ENCODE measurements around the gene PKNOX2.

Gene PKNOX2

GRCh38 chr11:125282596-125282914, 118.0 kb downstream of the PKNOX2 start:
- no peak overlapping the region for H3K9ac ChIP-seq (ENCODE audit: low read depth, low read length)
- H3K27me3 ChIP-seq (ENCODE audit: insufficient read depth, low read length): no peaks in the 10 kb centered on the region
- no peak overlapping the region for H3K4me3 ChIP-seq (ENCODE audit: low read length)
- no peaks in the 10 kb centered on the region for H3K36me3 ChIP-seq (ENCODE audit: insufficient read depth, low read depth, low read length)
- no peak overlapping the region for H3K27ac ChIP-seq (ENCODE audit: low read length)
- peaks cover 5% of the 10 kb centered on the region; the same call in 1 of the 2 replicates for H3K4me1 ChIP-seq (ENCODE audit: insufficient read depth, low read length)
- H3K9me3 ChIP-seq (ENCODE audit: insufficient read depth, low read depth, low read length): no peaks in the 10 kb centered on the region

- Histone ChIP-seq H3K9me3 (ENCODE audit: insufficient read depth, low read depth, low read length) (no peaks in the 10 kb centered on the region), H3K36me3 (ENCODE audit: insufficient read depth, low read depth, low read length) (no peaks in the 10 kb centered on the region), H3K27me3 (ENCODE audit: insufficient read depth, low read length) (no peaks in the 10 kb centered on the region), H3K27ac (ENCODE audit: low read length) (no peak overlapping the region), H3K4me3 (ENCODE audit: low read length) (no peak overlapping the region), H3K4me1 (ENCODE audit: insufficient read depth, low read length) (peaks cover 5% of the 10 kb centered on the region; the same call in 1 of the 2 replicates), H3K9ac (ENCODE audit: low read depth, low read length) (no peak overlapping the region)
These were observed 119.8 kb downstream of the PKNOX2 start for GRCh38 chr11:125284245-125284850.

- Histone ChIP-seq H3K9ac (ENCODE audit: low read depth, low read length) (no peak overlapping the region), H3K27ac (ENCODE audit: low read length) (no peak overlapping the region), H3K9me3 (ENCODE audit: insufficient read depth, low read depth, low read length) (no peaks in the 10 kb centered on the region), H3K36me3 (ENCODE audit: insufficient read depth, low read depth, low read length) (no peaks in the 10 kb centered on the region), H3K27me3 (ENCODE audit: insufficient read depth, low read length) (no peaks in the 10 kb centered on the region), H3K4me3 (ENCODE audit: low read length) (no peak overlapping the region), H3K4me1 (ENCODE audit: insufficient read depth, low read length) (peaks cover 5% of the 10 kb centered on the region; the same call in 1 of the 2 replicates)
These were observed 121.3 kb downstream of the PKNOX2 start for GRCh38 chr11:125285844-125286243.

GRCh38 chr11:125286486-125286885, 121.9 kb downstream of the PKNOX2 start:
- H3K9ac ChIP-seq (ENCODE audit: low read depth, low read length): no peak overlapping the region
- no peak overlapping the region for H3K4me3 ChIP-seq (ENCODE audit: low read length)
- H3K27ac ChIP-seq (ENCODE audit: low read length): no peak overlapping the region
- no peaks in the 10 kb centered on the region for H3K27me3 ChIP-seq (ENCODE audit: insufficient read depth, low read length)
- peaks cover 5% of the 10 kb centered on the region; the same call in 1 of the 2 replicates for H3K4me1 ChIP-seq (ENCODE audit: insufficient read depth, low read length)
- H3K9me3 ChIP-seq (ENCODE audit: insufficient read depth, low read depth, low read length): no peaks in the 10 kb centered on the region
- H3K36me3 ChIP-seq (ENCODE audit: insufficient read depth, low read depth, low read length): no peaks in the 10 kb centered on the region

GRCh38 chr11:125287491-125288210, 123.1 kb downstream of the PKNOX2 start:
- Histone ChIP-seq H3K9ac (ENCODE audit: low read depth, low read length) (no peak overlapping the region), H3K9me3 (ENCODE audit: insufficient read depth, low read depth, low read length) (no peaks in the 10 kb centered on the region), H3K27ac (ENCODE audit: low read length) (no peak overlapping the region), H3K27me3 (ENCODE audit: insufficient read depth, low read length) (no peaks in the 10 kb centered on the region), H3K36me3 (ENCODE audit: insufficient read depth, low read depth, low read length) (no peaks in the 10 kb centered on the region), H3K4me3 (ENCODE audit: low read length) (no peak overlapping the region), H3K4me1 (ENCODE audit: insufficient read depth, low read length) (peaks cover 5% of the 10 kb centered on the region; the same call in 1 of the 2 replicates)

GRCh38 chr11:125289419-125290098, 125.0 kb downstream of the PKNOX2 start:
- no peaks in the 10 kb centered on the region; the same call in 1 of the 2 replicates for H3K27me3 ChIP-seq (ENCODE audit: insufficient read depth, low read length)
- no peak overlapping the region for H3K9ac ChIP-seq (ENCODE audit: low read depth, low read length)
- no peak overlapping the region for H3K27ac ChIP-seq (ENCODE audit: low read length)
- no peaks in the 10 kb centered on the region for H3K9me3 ChIP-seq (ENCODE audit: insufficient read depth, low read depth, low read length)
- H3K4me3 ChIP-seq (ENCODE audit: low read length): no peak overlapping the region
- H3K36me3 ChIP-seq (ENCODE audit: insufficient read depth, low read depth, low read length): no peaks in the 10 kb centered on the region
- peaks cover 5% of the 10 kb centered on the region; the same call in 1 of the 2 replicates for H3K4me1 ChIP-seq (ENCODE audit: insufficient read depth, low read length)

GRCh38 chr11:125290263-125290662, 125.7 kb downstream of the PKNOX2 start:
- H3K27ac ChIP-seq (ENCODE audit: low read length): no peak overlapping the region
- no peaks in the 10 kb centered on the region for H3K36me3 ChIP-seq (ENCODE audit: insufficient read depth, low read depth, low read length)
- H3K4me3 ChIP-seq (ENCODE audit: low read length): no peak overlapping the region
- H3K27me3 ChIP-seq (ENCODE audit: insufficient read depth, low read length): no peaks in the 10 kb centered on the region; the same call in 1 of the 2 replicates
- no peak overlapping the region for H3K9ac ChIP-seq (ENCODE audit: low read depth, low read length)
- no peaks in the 10 kb centered on the region for H3K9me3 ChIP-seq (ENCODE audit: insufficient read depth, low read depth, low read length)
- peaks cover 5% of the 10 kb centered on the region; the same call in 1 of the 2 replicates for H3K4me1 ChIP-seq (ENCODE audit: insufficient read depth, low read length)

- H3K27me3 ChIP-seq (ENCODE audit: insufficient read depth, low read length): no peaks in the 10 kb centered on the region; the same call in 1 of the 2 replicates
These were observed 127.5 kb downstream of the PKNOX2 start for GRCh38 chr11:125292100-125292499.

GRCh38 chr11:125293596-125293995, 129.0 kb downstream of the PKNOX2 start:
- Histone ChIP-seq H3K4me3 (ENCODE audit: low read length) (no peak overlapping the region), H3K4me1 (ENCODE audit: insufficient read depth, low read length) (no peaks in the 10 kb centered on the region), H3K9ac (ENCODE audit: low read depth, low read length) (no peak overlapping the region), H3K27ac (ENCODE audit: low read length) (no peak overlapping the region), H3K9me3 (ENCODE audit: insufficient read depth, low read depth, low read length) (no peaks in the 10 kb centered on the region), H3K27me3 (ENCODE audit: insufficient read depth, low read length) (no peaks in the 10 kb centered on the region; the same call in 1 of the 2 replicates), H3K36me3 (ENCODE audit: insufficient read depth, low read depth, low read length) (no peaks in the 10 kb centered on the region)

More at GRCh38 chr11:125292100-125292499, 127.5 kb downstream of the PKNOX2 start:
- H3K9ac ChIP-seq (ENCODE audit: low read depth, low read length): no peak overlapping the region
- no peaks in the 10 kb centered on the region for H3K36me3 ChIP-seq (ENCODE audit: insufficient read depth, low read depth, low read length)
- H3K9me3 ChIP-seq (ENCODE audit: insufficient read depth, low read depth, low read length): no peaks in the 10 kb centered on the region
- no peak overlapping the region for H3K4me3 ChIP-seq (ENCODE audit: low read length)
- H3K27ac ChIP-seq (ENCODE audit: low read length): no peak overlapping the region
- peaks cover 2% of the 10 kb centered on the region; the same call in 1 of the 2 replicates for H3K4me1 ChIP-seq (ENCODE audit: insufficient read depth, low read length)

GRCh38 chr11:125295931-125296330, 131.4 kb downstream of the PKNOX2 start:
- no peak overlapping the region for H3K9ac ChIP-seq (ENCODE audit: low read depth, low read length)
- no peaks in the 10 kb centered on the region for H3K36me3 ChIP-seq (ENCODE audit: insufficient read depth, low read depth, low read length)
- H3K27ac ChIP-seq (ENCODE audit: low read length): no peak overlapping the region
- H3K9me3 ChIP-seq (ENCODE audit: insufficient read depth, low read depth, low read length): no peaks in the 10 kb centered on the region
- H3K4me1 ChIP-seq (ENCODE audit: insufficient read depth, low read length): no peaks in the 10 kb centered on the region
- no peaks in the 10 kb centered on the region; the same call in 1 of the 2 replicates for H3K27me3 ChIP-seq (ENCODE audit: insufficient read depth, low read length)
- no peak overlapping the region for H3K4me3 ChIP-seq (ENCODE audit: low read length)

GRCh38 chr11:125297346-125297915, 132.9 kb downstream of the PKNOX2 start:
- H3K9ac ChIP-seq (ENCODE audit: low read depth, low read length): no peak overlapping the region

More at GRCh38 chr11:125297346-125297915, 132.9 kb downstream of the PKNOX2 start:
- Histone ChIP-seq H3K27ac (ENCODE audit: low read length) (no peak overlapping the region), H3K36me3 (ENCODE audit: insufficient read depth, low read depth, low read length) (no peaks in the 10 kb centered on the region), H3K4me1 (ENCODE audit: insufficient read depth, low read length) (no peaks in the 10 kb centered on the region), H3K9me3 (ENCODE audit: insufficient read depth, low read depth, low read length) (no peaks in the 10 kb centered on the region), H3K27me3 (ENCODE audit: insufficient read depth, low read length) (no peaks in the 10 kb centered on the region; the same call in 1 of the 2 replicates), H3K4me3 (ENCODE audit: low read length) (no peak overlapping the region)

All from iPS-20b (cell line).